MM.1S (cell line): ENCODE results near the gene PIGQ.

Experiments
- DNase-seq: peaks from one replicate; pipeline ENCODE4 v3.0.0-alpha.2; 2015
- H2AFZ ChIP-seq: fragments of 300-600 bp; sonication (generic); 2 replicates; pipeline ENCODE4 v1.6.0; 2016; ENCODE audit warnings: antibody characterized with exemption, low read length
- H3F3A ChIP-seq: fragments of 300-600 bp; sonication (generic); 2 replicates; pipeline ENCODE4 v1.6.1; 2016; ENCODE audit warnings: mild to moderate bottlenecking, antibody characterized with exemption, low read length, moderate library complexity, mixed read lengths; ENCODE audit not compliant: insufficient read depth
- H3K27ac ChIP-seq: fragments of 300-600 bp; sonication (generic); 2 replicates; pipeline ENCODE4 v1.5.1; 2016; ENCODE audit warnings: mild to moderate bottlenecking, low read length
- H3K27me3 ChIP-seq: fragments of 300-600 bp; sonication (generic); replicated peaks from 2 replicates; pipeline ENCODE4 v1.6.0; 2016; ENCODE audit warnings: low read length; ENCODE audit not compliant: insufficient read depth
- H3K36me3 ChIP-seq: fragments of 300-600 bp; sonication (generic); replicated peaks from 2 replicates; pipeline ENCODE4 v1.6.1; 2016; ENCODE audit warnings: mild to moderate bottlenecking, low read length, mixed read lengths; ENCODE audit not compliant: insufficient read depth
- H3K4me1 ChIP-seq: fragments of 300-600 bp; sonication (generic); 2 replicates; pipeline ENCODE4 v1.6.1; 2016; ENCODE audit warnings: low read length, mixed read lengths
- H3K4me2 ChIP-seq: fragments of 300-600 bp; sonication (generic); 2 replicates; pipeline ENCODE4 v1.6.0; 2016; ENCODE audit warnings: low read depth, low read length
- H3K4me3 ChIP-seq: fragments of 300-600 bp; sonication (generic); 2 replicates; pipeline ENCODE4 v1.5.1; 2016; ENCODE audit warnings: low read length, mixed read lengths
- H3K79me2 ChIP-seq: fragments of 300-600 bp; sonication (generic); 2 replicates; pipeline ENCODE4 v1.6.1; 2016; ENCODE audit warnings: mixed run types, low read length, mixed read lengths
- H3K9ac ChIP-seq: fragments of 300-600 bp; sonication (generic); 2 replicates; pipeline ENCODE4 v1.6.1; 2016; ENCODE audit warnings: low read length, mixed read lengths
- H3K9me2 ChIP-seq: fragments of 300-600 bp; sonication (generic); replicated peaks from 2 replicates; pipeline ENCODE4 v1.6.1; 2016; ENCODE audit warnings: mild to moderate bottlenecking, low read length, mixed read lengths; ENCODE audit not compliant: insufficient read depth
- H3K9me3 ChIP-seq: fragments of 300-600 bp; sonication (generic); replicated peaks from 2 replicates; pipeline ENCODE4 v1.6.1; 2016; ENCODE audit warnings: mild to moderate bottlenecking, low read length, mixed read lengths; ENCODE audit not compliant: insufficient read depth
- H4K20me1 ChIP-seq: fragments of 300-600 bp; sonication (generic); 2 replicates; pipeline ENCODE4 v1.6.1; 2016; ENCODE audit warnings: mild to moderate bottlenecking, low read length, moderate library complexity, mixed read lengths; ENCODE audit not compliant: insufficient read depth
- EZH2 ChIP-seq: fragments of 300-600 bp; sonication (generic); optimal IDR thresholded peaks from 2 replicates; pipeline ENCODE3; 2017; ENCODE audit warnings: low read depth, mild to moderate bottlenecking, antibody characterized with exemption, low read length, mixed read lengths
- EZH2phosphoT487 ChIP-seq: fragments of 300-600 bp; sonication (generic); IDR thresholded peaks from 2 replicates; pipeline ENCODE4 v1.6.1; 2018; ENCODE audit warnings: antibody characterized with exemption, low read length
- TF ChIP-seq, protein P1 (sequence below): fragments of 300-600 bp; sonication (generic); IDR thresholded peaks from 2 replicates; pipeline ENCODE4 v1.5.1; 2016; ENCODE audit warnings: antibody characterized with exemption, low read length, mixed read lengths

The PIGQ gene

DNA sequence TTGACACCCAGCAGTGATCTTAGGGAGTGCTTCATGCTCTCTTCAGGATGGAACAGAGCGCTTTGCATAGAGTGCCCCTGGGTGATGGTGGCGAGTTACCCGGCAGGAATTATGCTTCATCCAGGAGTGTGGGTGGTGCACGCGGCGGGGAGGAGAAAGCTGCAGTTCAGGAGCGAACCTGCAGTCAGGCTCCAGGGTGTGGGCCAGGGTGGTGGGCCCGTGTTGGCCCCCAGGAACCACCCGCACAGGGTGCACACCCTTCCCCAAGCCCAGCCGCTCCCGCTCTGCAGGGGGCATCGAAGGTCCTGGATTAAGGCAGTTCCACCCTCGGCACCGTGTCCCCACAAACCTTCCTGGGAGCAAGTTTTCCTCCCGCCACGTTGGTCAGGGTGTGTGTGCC lies 24.0 kb downstream of the PIGQ start:
- no peak overlapping the region for H2AFZ ChIP-seq
- no peak overlapping the region for H3K4me2 ChIP-seq
- DNase-seq: no peak
- H3K27ac ChIP-seq: no peak overlapping the region
- no peaks in the 10 kb centered on the region for H3K36me3 ChIP-seq
- H3K9ac ChIP-seq: no peak overlapping the region
- H3K9me3 ChIP-seq: no peaks in the 10 kb centered on the region
- H4K20me1 ChIP-seq: no peaks in the 10 kb centered on the region
- no peaks in the 10 kb centered on the region for H3K27me3 ChIP-seq
- H3K4me1 ChIP-seq: no peaks in the 10 kb centered on the region
- H3F3A ChIP-seq: 0 out of 2 replicates have a peak, but pooled peaks cover under 1% of the 10 kb centered on the region
- TF ChIP-seq EZH2phosphoT487 (no peak), EZH2 (no peak)
- TF ChIP-seq, protein P1, sequence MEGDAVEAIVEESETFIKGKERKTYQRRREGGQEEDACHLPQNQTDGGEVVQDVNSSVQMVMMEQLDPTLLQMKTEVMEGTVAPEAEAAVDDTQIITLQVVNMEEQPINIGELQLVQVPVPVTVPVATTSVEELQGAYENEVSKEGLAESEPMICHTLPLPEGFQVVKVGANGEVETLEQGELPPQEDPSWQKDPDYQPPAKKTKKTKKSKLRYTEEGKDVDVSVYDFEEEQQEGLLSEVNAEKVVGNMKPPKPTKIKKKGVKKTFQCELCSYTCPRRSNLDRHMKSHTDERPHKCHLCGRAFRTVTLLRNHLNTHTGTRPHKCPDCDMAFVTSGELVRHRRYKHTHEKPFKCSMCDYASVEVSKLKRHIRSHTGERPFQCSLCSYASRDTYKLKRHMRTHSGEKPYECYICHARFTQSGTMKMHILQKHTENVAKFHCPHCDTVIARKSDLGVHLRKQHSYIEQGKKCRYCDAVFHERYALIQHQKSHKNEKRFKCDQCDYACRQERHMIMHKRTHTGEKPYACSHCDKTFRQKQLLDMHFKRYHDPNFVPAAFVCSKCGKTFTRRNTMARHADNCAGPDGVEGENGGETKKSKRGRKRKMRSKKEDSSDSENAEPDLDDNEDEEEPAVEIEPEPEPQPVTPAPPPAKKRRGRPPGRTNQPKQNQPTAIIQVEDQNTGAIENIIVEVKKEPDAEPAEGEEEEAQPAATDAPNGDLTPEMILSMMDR: no peak
- peaks cover 75% of the 10 kb centered on the region for H3K79me2 ChIP-seq
- no peak overlapping the region for H3K4me3 ChIP-seq
- no peaks in the 10 kb centered on the region for H3K9me2 ChIP-seq

- H3K9me3 ChIP-seq: no peaks in the 10 kb centered on the region
- H2AFZ ChIP-seq: no peak overlapping the region
Measured at GRCh38 chr16:595094-595528, 25.3 kb downstream of the PIGQ start.

GRCh38 chr16:595942-596735 lies 26.4 kb downstream of the PIGQ start:
- no peak for DNase-seq
- Histone ChIP-seq H3K9me3 (no peaks in the 10 kb centered on the region), H3K4me1 (no peaks in the 10 kb centered on the region), H3K27ac (no peak overlapping the region), H3K4me2 (no peak overlapping the region), H3K27me3 (no peaks in the 10 kb centered on the region), H3K79me2 (peaks cover 76% of the 10 kb centered on the region), H3K4me3 (no peak overlapping the region), H3K9ac (no peak overlapping the region), H3K36me3 (no peaks in the 10 kb centered on the region), H3K9me2 (no peaks in the 10 kb centered on the region), H3F3A (no peaks in the 10 kb centered on the region), H4K20me1 (no peaks in the 10 kb centered on the region), H2AFZ (no peak overlapping the region)
- TF ChIP-seq EZH2 (no peak), EZH2phosphoT487 (no peak)
- TF ChIP-seq, protein P1: no peak

More at GRCh38 chr16:595094-595528, 25.3 kb downstream of the PIGQ start:
- Histone ChIP-seq H3K4me1 (no peaks in the 10 kb centered on the region), H3K4me3 (no peak overlapping the region), H3K9ac (no peak overlapping the region), H4K20me1 (no peaks in the 10 kb centered on the region), H3K27ac (no peak overlapping the region), H3K4me2 (no peak overlapping the region), H3F3A (no peaks in the 10 kb centered on the region), H3K9me2 (no peaks in the 10 kb centered on the region), H3K27me3 (no peaks in the 10 kb centered on the region), H3K36me3 (no peaks in the 10 kb centered on the region), H3K79me2 (peaks cover 80% of the 10 kb centered on the region)
- TF ChIP-seq, protein P1: no peak
- TF ChIP-seq EZH2phosphoT487: no peak
- no peak for TF ChIP-seq EZH2
- DNase-seq: no peak
